Gastrocnemius medialis (tissue), 4 donors: ENCODE results near the gene COMMD8. TPM values are rescaled to one million over a fixed set of nuclear protein-coding genes. Genes with fewer than 3 reads are reported as not detected.

Source experiments
- ATAC-seq, 2 donors: fragments of 150-250 bp; one replicate each; pipeline ENCODE4 v1.9.1; 2016
- DNase-seq, 2 donors: peaks; one replicate each; pipeline ENCODE4 v3.0.0-alpha.2; 2019
- H3K27ac ChIP-seq, 4 donors: fragments of 200-600 bp; sonication (generic); 1 replicate in 1 of 4; 2 replicates in 3 of 4; pipeline ENCODE4 v1.5.1; 2016 to 2018; ENCODE audit warnings: mild to moderate bottlenecking in 2 of 4, moderate library complexity in 1 of 4
- H3K27me3 ChIP-seq, 3 donors: fragments of 200-600 bp; sonication (generic) in 2 of 3; 1 replicate in 1 of 3; 2 replicates in 2 of 3; pipeline versions ENCODE4 v1.5.1 to v1.6.0; 2016 to 2019; ENCODE audit warnings: mild to moderate bottlenecking in 1 of 3, moderate library complexity in 1 of 3
- H3K36me3 ChIP-seq, 2 donors: fragments of 200-600 bp; sonication (generic) in 1 of 2; one replicate each; pipeline ENCODE4 v1.5.1; 2017 to 2018
- H3K4me1 ChIP-seq, 2 donors: fragments of 200-600 bp; sonication (generic) in 1 of 2; one replicate each; pipeline ENCODE4 v1.5.1; 2016 to 2017; ENCODE audit warnings: mild to moderate bottlenecking in 2 of 2
- H3K4me3 ChIP-seq, 4 donors: fragments of 200-600 bp; sonication (generic) in 3 of 4; 1 replicate in 1 of 4; 2 replicates in 3 of 4; pipeline ENCODE4 v1.5.1; 2016 to 2019; ENCODE audit warnings: mild to moderate bottlenecking in 2 of 4
- H3K9me3 ChIP-seq, 3 donors: fragments of 200-600 bp; sonication (generic) in 2 of 3; 1 replicate in 1 of 3; 2 replicates in 2 of 3; pipeline ENCODE4 v1.5.1; 2016 to 2019
- POLR2A ChIP-seq, 2 donors: fragments of 450-650 bp; IDR thresholded peaks; one replicate each; pipeline ENCODE4 v1.6.1; 2017; ENCODE audit warnings: antibody characterized with exemption in 2 of 2, mild to moderate bottlenecking in 2 of 2, moderate library complexity in 2 of 2
- in situ Hi-C, 4 donors: fragments of 200-750 bp; cut with MboI; loops; one replicate each; pipeline versions ENCODE4 v1.15.0 to v1.8.0; 2017; ENCODE audit warnings: low sequenced_read_pairs in 4 of 4
- intact Hi-C: fragments of 100-400 bp; cut with DNase I; formaldehyde crosslinking; loops from one replicate; pipeline ENCODE4 v1.15.1; 2023; ENCODE audit warnings: low total_unique reads
- total RNA-seq, 4 donors: library from RNA; depleted of rRNA; stranded (reverse); fragments of >200 nt; gene quantifications; one replicate each; pipeline versions ENCODE4 v1.1.0 to v1.2.3, GENCODE V29; 2016
- TF ChIP-seq, protein P1 (sequence below), 5 experiments: fragments of 450-650 bp in 3 of 5; fragments of 200-600 bp in 2 of 5; sonication (generic) in 2 of 5; IDR thresholded peaks in 4 of 5; conservative IDR thresholded peaks in 1 of 5; 1 replicate in 4 of 5; 2 replicates in 1 of 5; pipeline ENCODE4 v1.5.1; 2016 to 2019; ENCODE audit warnings: antibody characterized with exemption in 5 of 5, mild to moderate bottlenecking in 3 of 5, moderate library complexity in 3 of 5

The COMMD8 gene
- total RNA-seq, 4 donors from 2014 or later: 4.8 to 8.5 (median 6.4) TPM

DNA sequence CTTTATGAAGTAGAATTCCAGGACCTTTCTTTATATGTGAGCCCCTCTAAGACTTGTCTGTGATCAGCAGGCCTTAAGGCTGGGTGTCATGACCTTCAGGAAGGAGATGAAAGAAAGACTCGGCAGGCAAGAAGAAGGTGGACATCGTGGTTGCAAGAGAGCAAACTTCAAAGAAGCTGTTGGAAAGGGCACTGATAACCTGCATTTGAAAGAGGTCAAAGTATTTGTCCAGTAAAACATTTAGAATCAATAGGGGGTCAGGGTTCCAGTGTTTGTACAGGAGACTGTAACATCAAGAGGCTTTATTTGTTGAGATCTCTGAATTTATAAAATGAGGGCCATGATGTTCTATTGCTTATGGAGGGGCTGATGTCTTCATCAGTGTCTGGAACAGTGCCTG is 44.2 kb downstream of the COMMD8 start:
- ATAC-seq (no peak), DNase-seq (no peak)
- no peak overlapping the region for H3K27ac ChIP-seq
- H3K4me1 ChIP-seq: no peaks in the 10 kb centered on the region
- H3K36me3 ChIP-seq: no peaks in the 10 kb centered on the region
- H3K4me3 ChIP-seq: no peak overlapping the region
- TF ChIP-seq, protein P1, sequence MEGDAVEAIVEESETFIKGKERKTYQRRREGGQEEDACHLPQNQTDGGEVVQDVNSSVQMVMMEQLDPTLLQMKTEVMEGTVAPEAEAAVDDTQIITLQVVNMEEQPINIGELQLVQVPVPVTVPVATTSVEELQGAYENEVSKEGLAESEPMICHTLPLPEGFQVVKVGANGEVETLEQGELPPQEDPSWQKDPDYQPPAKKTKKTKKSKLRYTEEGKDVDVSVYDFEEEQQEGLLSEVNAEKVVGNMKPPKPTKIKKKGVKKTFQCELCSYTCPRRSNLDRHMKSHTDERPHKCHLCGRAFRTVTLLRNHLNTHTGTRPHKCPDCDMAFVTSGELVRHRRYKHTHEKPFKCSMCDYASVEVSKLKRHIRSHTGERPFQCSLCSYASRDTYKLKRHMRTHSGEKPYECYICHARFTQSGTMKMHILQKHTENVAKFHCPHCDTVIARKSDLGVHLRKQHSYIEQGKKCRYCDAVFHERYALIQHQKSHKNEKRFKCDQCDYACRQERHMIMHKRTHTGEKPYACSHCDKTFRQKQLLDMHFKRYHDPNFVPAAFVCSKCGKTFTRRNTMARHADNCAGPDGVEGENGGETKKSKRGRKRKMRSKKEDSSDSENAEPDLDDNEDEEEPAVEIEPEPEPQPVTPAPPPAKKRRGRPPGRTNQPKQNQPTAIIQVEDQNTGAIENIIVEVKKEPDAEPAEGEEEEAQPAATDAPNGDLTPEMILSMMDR (IDR thresholded peaks at IDR 0.05 in 4 of 5, conservative IDR thresholded peaks at IDR 0.05 in 1 of 5): no peak
- TF ChIP-seq POLR2A (IDR thresholded peaks at IDR 0.05): no peak
- no peaks in the 10 kb centered on the region for H3K9me3 ChIP-seq
- intact Hi-C loops: no loop called here
- no peaks in the 10 kb centered on the region for H3K27me3 ChIP-seq
- in situ Hi-C loops: no loop called here

DNA sequence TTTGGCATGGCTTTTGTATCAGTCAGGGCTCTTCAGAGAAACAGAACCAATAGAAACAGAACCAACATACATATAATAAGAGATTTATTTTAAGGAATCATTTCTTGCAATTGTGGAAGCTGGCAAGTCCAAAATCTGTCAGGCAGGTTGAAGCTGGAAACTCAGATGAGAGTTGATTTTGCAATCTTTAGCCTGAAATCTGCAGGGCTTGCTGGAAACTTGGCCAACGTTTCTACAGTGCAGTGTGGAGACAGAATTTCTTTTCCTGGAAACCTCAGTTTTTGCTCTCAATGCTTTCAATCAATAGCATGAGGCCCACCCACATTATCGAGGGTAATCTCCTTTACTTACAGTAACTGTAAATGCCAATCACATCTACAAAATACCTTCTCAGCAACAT is 45.4 kb downstream of the COMMD8 start:
- TF ChIP-seq, protein P1 (IDR thresholded peaks at IDR 0.05 in 4 of 5, conservative IDR thresholded peaks at IDR 0.05 in 1 of 5): no peak
- no peak for TF ChIP-seq POLR2A (IDR thresholded peaks at IDR 0.05)
- no peaks in the 10 kb centered on the region for H3K9me3 ChIP-seq
- no peaks in the 10 kb centered on the region for H3K27me3 ChIP-seq
- H3K4me3 ChIP-seq: no peak overlapping the region
- H3K27ac ChIP-seq: no peak overlapping the region
- in situ Hi-C loops (no loop called here), intact Hi-C loops (no loop called here)
- no peaks in the 10 kb centered on the region for H3K4me1 ChIP-seq
- ATAC-seq (no peak), DNase-seq (no peak)
- H3K36me3 ChIP-seq: no peaks in the 10 kb centered on the region

DNA sequence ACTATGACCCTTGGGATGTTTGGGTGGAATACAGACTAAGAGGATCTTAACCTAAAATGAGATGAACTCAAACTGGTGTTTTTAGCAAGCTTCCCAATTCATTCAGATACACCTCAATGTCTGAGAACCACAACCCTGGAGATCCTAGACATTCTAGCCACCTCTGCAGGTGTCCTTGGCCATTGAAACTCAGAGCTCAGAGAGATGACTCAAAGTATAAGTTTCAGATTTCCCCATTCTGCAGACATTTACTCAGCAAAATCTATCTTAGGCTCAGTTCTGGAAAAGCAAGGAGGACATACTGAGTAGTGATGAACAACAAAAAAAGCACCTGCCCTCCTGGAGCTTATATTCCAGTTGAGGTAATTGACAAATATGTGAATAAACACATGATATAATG is 47.8 kb downstream of the COMMD8 start:
- ATAC-seq (no peak), DNase-seq (no peak)
- Histone ChIP-seq H3K9me3 (no peaks in the 10 kb centered on the region), H3K4me3 (no peak overlapping the region), H3K36me3 (no peaks in the 10 kb centered on the region), H3K4me1 (no peaks in the 10 kb centered on the region), H3K27ac (no peak overlapping the region), H3K27me3 (no peaks in the 10 kb centered on the region)
- in situ Hi-C loops: no loop called here
- TF ChIP-seq, protein P1 (IDR thresholded peaks at IDR 0.05 in 4 of 5, conservative IDR thresholded peaks at IDR 0.05 in 1 of 5): no peak
- TF ChIP-seq POLR2A (IDR thresholded peaks at IDR 0.05): no peak
- intact Hi-C loops: no loop called here

DNA sequence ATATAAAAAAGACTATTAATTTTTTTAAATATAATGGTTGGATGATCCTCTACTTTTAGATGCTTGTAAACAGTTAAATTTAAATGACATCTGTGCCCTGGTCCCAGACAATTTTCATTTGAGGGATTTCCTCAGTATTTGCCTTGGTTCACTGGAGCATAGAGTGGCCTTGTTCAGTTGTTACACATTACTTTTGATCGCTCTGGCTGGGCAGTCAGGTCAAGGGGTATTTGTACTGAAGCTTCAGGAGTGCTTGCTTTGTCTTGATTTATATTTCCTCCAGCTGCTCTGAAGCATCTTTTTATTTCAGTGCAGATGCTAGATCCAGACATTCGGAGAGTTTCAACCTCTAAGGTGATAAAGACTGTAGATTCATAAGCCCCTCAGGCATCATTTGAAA is 50.0 kb downstream of the COMMD8 start:
- H3K27ac ChIP-seq: no peak overlapping the region
- TF ChIP-seq, protein P1 (IDR thresholded peaks at IDR 0.05 in 4 of 5, conservative IDR thresholded peaks at IDR 0.05 in 1 of 5): no peak
- no peak for TF ChIP-seq POLR2A (IDR thresholded peaks at IDR 0.05)
- no peaks in the 10 kb centered on the region for H3K9me3 ChIP-seq
- no peak overlapping the region for H3K4me3 ChIP-seq
- intact Hi-C loops (no loop called here), in situ Hi-C loops (no loop called here)
- ATAC-seq (no peak), DNase-seq (no peak)
- no peaks in the 10 kb centered on the region for H3K36me3 ChIP-seq
- H3K4me1 ChIP-seq: no peaks in the 10 kb centered on the region
- H3K27me3 ChIP-seq: no peaks in the 10 kb centered on the region

DNA sequence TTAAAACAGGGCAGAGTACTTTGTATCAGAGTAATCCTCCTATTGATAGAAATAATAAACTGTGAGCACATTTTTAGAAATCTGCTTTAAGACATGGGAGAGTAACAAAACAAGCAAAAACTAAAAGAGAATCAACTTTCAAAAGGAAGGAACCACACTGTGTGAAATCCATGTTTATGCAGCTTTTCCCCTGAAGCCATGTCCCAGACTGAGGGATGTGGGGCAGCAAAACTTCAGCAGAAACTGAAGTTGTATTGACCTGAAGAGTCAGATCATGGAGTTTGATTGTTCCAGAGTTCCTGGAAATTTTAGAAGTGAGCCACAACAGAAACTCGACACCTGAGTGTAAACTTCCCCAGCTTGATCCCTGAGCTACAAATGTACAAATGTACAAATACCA is 53.2 kb downstream of the COMMD8 start:
- intact Hi-C loops (no loop called here), in situ Hi-C loops (no loop called here)
- H3K27me3 ChIP-seq: no peaks in the 10 kb centered on the region
- H3K4me1 ChIP-seq: no peaks in the 10 kb centered on the region
- DNase-seq (no peak), ATAC-seq (no peak)
- H3K9me3 ChIP-seq: no peaks in the 10 kb centered on the region
- H3K4me3 ChIP-seq: no peak overlapping the region
- no peaks in the 10 kb centered on the region for H3K36me3 ChIP-seq
- no peak for TF ChIP-seq POLR2A (IDR thresholded peaks at IDR 0.05)
- TF ChIP-seq, protein P1 (IDR thresholded peaks at IDR 0.05 in 4 of 5, conservative IDR thresholded peaks at IDR 0.05 in 1 of 5): no peak
- H3K27ac ChIP-seq: no peak overlapping the region
